ENCODE measurements around the gene SLC35A4.
"Not testable (repeated sequence)": the region's sequence is repeated elsewhere in the genome, so short reads cannot be mapped to it uniquely, and the experiment has no call there.

Gene SLC35A4

GRCh38 chr5:140558542-140558941, 6.1 kb upstream of the SLC35A4 start:
- DNase-seq, result no peak

- DNase-seq, result no peak
Observed at GRCh38 chr5:140560227-140560626, 4.4 kb upstream of the SLC35A4 start.

- no peak for DNase-seq
Observed at GRCh38 chr5:140561753-140562523, 2.7 kb upstream of the SLC35A4 start.

- no peak for DNase-seq
Observed at GRCh38 chr5:140563596-140563995, 1.0 kb upstream of the SLC35A4 start.

- DNase-seq, result no peak
Observed at GRCh38 chr5:140565024-140565779, 574 bp downstream of the SLC35A4 start.

- no peak for DNase-seq
Observed at GRCh38 chr5:140565780-140566095, 1.1 kb downstream of the SLC35A4 start.

- DNase-seq, result no peak
Observed at GRCh38 chr5:140566665-140567064, 2.0 kb downstream of the SLC35A4 start.

- no peak for DNase-seq
Observed at GRCh38 chr5:140567136-140567818, 2.6 kb downstream of the SLC35A4 start.

- DNase-seq, result no peak
Observed at GRCh38 chr5:140567871-140568270, 3.2 kb downstream of the SLC35A4 start.

GRCh38 chr5:140568443-140569063, 3.9 kb downstream of the SLC35A4 start:
- no peak for DNase-seq

- DNase-seq, result no peak
Observed at GRCh38 chr5:140569197-140569596, 4.6 kb downstream of the SLC35A4 start.

- DNase-seq, result no peak
Observed at GRCh38 chr5:140570058-140570457, 5.4 kb downstream of the SLC35A4 start.

GRCh38 chr5:140570488-140570887, 5.9 kb downstream of the SLC35A4 start:
- DNase-seq, result no peak

- DNase-seq, result no peak
Observed at GRCh38 chr5:140571105-140571504, 6.5 kb downstream of the SLC35A4 start.

- no peak for DNase-seq
Observed at GRCh38 chr5:140573683-140574082, 9.1 kb downstream of the SLC35A4 start.

- no peak for DNase-seq
Observed at GRCh38 chr5:140574165-140574564, 9.5 kb downstream of the SLC35A4 start.

GRCh38 chr5:140575309-140575708, 10.7 kb downstream of the SLC35A4 start:
- DNase-seq, result no peak

GRCh38 chr5:140576776-140577201, 12.2 kb downstream of the SLC35A4 start:
- no peak for DNase-seq

GRCh38 chr5:140579188-140579747, 14.6 kb downstream of the SLC35A4 start:
- not testable (repeated sequence) for DNase-seq

GRCh38 chr5:140587495-140587894, 22.9 kb downstream of the SLC35A4 start:
- DNase-seq, result no peak

GRCh38 chr5:140588311-140589070, 23.9 kb downstream of the SLC35A4 start:
- DNase-seq, result no peak

- no peak for DNase-seq
Observed at GRCh38 chr5:140590861-140591260, 26.2 kb downstream of the SLC35A4 start.

All from activated CD4-positive, alpha-beta T cell treated with anti-CD3 and anti-CD28 coated beads, Interleukin-2, amount 50 U/mL, for 16 hours (primary cell).